GM19463 (cell line): Measurements from ENCODE around the gene PPP2R2C.

Source experiments
- ATAC-seq: cut with Tn5 transposase; IDR thresholded peaks from one replicate; pipeline ENCODE4 v1.9.1; 2021; ENCODE audit warnings: mild to moderate bottlenecking, moderate library complexity; ENCODE audit not compliant: unreplicated experiment

Gene PPP2R2C

DNA sequence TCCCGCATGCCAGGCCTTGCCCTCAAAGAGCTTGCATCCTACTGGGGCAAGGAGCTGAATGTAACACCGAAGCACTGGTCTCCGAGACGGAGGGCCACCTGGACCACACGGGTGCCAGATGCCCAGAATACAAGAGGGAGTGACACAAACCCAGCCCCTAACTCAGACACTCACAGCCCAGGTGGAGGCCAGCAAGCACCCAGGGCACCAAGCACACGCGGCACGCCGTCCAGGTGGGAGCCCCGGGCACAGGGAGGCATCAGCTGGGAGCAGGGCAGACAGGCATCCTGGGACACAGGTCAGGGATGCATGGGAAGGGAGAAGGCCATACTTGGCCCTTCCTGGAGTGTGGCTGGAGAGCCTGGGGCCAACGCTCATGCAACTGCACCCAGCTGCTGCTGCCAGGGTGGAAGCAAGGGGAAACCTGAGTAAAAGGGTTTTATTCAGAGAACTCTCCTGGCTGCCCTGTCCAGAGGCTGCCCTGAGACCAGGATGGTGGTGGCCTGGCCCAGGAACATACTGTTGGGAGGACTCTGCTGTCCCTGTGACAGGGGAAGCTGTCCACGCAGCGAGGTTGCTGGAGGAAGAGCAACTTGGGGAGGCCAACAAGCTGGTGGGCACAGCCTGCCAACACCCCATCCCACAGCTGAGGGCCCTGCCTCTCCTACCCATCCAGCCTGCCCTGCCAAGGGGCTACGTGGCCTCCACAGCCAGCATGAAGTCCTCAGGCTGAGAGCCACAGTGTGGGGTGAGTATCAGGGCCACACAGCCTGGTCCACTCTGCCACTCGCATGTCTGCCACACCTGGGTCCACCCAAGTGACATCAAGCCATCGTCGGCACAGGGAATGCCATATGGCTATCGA is 22.2 kb upstream of the PPP2R2C start:
- no peak for ATAC-seq

DNA sequence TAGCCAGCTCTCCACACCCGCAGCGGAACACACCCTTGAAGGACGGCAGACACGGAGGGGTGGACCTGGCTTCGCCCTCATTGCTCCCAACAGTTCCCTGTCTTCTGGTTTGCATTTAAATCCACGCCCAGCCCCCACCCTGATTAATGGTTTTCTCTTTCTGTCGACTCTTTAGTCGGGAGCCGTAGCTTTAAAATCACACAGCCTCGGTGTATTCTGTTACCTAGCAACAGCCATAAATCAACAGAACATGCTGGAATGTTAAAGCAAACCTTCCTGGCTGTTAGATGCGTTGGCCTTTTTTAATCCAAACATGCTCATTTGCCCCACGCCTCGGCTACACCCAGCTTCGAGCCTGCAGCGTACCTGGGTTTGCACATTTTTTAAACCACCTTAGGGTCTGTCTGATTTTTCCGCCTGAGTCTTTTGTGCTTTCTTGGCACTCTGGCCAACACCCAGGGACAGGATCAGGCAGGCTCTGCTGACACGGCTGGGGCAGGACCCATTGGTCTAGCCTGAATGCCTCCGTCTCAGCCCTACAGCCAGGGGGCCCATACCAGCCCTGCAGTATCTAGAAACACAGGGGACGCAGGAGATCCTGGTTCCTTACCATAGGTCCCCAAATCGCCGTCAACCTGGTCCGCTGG is 21.4 kb upstream of the PPP2R2C start:
- ATAC-seq, result no peak

DNA sequence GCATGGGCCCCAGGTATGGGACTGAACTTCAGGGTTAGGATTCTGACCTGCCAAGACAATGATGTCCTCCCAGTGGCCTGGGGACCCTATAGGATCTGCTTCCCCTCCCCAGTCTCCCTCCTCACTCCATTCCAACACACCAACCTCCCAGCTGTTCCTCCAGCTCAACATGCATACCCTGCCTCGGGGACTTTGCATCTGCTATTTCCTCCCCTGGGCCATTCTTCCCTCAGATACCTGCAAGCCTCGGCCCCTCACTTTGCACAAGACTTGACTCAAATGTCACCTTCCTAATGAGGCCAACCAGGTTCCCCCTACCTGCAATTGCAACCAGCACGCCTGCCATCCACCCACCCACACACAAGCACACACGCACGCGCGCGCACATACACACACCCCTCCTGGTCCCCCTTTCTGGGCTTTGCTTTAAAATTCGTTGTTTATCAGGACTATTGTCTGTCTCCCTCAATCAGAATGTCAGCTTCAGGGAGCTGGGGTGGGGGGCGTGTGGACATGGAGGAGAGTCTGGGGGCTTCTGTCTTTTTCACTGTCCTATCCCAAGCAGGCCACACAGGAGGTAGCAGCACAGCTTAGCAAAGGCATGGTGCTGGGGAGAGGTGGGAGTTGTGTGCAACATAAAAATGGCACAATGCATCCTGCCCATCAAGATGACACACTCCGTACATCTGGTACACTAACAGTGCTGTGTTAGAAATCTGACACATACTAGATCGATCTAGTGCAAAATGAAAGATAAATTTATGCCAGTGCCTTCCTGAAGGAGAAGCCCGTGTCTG is 20.6 kb upstream of the PPP2R2C start:
- no peak for ATAC-seq

DNA sequence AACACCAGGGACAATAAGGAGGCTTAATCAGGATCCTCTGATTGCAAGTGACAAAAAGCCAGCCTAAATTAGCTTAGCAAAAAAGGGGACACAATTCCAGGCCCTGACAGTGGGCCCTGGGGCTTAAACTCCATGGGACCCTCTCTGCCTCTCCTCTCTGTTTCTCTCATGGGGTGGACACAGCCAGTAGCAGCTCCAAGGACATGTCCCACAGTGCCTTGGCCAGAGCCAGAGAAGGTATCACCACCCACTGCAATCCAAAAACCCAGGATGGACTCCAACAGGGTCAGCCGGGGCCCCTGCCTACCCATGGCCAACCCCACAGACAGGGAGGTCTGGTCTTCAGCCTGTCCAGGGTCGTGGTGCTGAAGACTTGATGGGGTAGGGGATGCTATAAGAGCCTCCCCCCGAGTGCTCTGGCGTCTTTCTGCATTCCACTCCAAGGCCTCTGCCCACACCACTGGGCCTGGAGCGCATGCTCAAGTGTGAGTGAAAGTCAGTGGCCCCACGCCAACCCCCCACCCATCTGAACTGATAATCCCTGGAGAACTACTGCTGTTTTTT is 19.7 kb upstream of the PPP2R2C start:
- ATAC-seq, result no peak

DNA sequence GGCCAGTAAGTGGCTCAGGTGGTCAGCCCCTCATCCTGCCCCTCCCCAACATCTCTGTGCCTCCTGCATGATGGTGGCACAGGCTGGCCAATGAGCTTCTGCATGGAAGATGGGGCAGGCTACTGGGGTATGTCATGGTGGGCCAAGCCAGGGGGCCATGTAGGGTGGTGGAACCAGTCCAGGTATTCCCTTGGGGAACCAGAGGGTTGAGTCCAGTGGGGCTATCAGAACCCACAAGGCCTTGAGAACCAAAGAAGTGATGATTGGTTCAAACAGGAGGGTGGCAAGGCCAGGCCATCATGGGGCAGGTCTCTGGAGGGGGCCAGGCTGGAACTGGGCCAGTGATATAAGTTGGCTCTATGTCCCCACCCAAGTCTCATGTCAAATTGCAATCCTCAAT is 18.8 kb upstream of the PPP2R2C start:
- ATAC-seq, result no peak

DNA sequence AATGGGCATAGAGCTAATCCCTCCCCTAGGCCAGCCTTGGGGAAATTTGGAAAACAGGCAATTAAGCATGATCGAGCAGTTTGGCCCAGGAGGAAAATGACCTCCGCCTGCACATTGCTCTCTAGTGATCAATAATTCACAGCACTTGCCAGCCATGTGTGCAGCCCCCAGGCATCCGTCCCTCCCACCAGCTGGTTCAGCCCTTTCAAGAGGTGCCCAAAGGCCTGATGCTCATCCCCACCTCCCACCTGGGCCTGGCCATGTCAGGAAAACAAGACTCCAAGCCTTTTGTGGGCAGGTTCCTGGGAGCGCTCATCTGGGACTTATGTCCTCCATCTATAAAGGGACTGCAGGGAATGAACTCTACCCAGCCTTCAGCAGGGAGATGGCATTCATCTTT is 17.5 kb upstream of the PPP2R2C start:
- no peak for ATAC-seq

DNA sequence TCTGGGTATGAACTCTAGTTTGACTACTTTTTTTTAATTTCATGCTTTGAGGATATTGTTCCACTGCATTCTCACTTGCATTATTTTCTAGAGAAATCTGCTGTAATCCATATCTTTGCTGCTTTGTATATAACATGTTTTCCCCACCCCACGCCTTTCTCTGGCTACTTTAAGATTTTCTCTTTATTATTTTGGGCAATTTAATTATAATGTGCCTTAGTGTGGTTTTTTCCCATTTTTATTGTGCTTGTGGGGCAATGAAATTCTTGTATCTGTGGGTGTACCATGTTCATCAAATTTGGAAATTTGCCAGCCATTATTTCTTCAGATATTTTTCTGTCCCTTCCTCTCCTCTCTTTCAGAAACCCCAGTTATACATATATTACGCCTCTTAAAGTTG is 15.1 kb upstream of the PPP2R2C start:
- no peak for ATAC-seq

DNA sequence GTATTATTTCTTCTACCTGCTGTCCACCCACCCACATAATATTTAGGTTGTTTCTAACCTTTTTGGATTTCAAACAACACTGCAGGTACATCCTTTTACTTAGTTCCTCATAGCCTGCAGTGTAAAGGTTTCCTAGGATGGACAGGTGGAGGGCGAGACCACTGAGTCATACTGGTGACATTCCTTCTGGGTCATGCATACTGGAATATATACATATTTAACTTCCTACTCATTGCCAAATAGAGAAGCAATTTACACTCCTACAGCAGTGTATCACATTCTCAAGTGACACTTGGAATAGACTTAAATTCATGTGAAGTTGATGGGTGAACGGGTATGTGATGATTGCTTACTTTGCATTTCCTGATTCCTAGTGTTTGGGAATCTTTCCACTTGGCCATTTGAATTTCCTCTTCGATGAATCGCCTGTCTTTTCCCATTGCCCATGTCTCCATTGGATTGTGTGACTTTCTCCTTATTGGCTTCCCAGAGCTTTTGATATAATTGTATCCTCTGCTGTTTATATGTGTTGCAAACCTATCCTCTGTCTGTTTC is 8.2 kb upstream of the PPP2R2C start:
- no peak for ATAC-seq

DNA sequence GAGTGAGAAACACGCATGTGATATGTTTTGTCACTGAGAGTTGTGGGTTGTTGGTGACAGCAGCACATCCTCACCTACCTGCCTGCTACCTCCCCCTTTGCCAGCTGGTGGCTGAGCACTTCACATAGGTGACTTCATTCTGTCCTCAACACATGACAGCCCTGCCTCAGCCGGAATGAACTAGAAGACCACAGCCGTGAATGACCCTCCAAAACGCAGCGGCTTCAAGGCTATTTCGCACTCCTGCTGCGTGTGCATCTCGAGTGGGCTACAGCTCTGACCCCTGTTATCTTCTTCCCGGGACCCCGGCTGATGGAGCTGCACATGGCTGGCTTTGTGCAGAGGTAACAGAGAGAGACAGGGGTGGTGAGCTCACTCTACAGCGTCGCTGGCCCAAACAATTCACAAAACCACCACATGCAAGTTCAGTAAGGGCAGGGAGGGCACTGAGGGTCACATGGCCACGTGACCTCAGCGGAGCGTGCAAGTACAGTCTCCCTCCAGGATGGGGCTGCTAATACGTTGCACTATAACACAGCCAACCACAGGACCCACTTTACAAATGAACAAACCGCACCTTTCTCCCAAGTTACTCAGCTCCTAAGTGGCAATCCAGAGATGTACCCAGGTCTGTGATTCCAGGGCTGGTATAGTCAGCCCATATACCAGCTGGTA is 6.3 kb upstream of the PPP2R2C start:
- no peak for ATAC-seq

DNA sequence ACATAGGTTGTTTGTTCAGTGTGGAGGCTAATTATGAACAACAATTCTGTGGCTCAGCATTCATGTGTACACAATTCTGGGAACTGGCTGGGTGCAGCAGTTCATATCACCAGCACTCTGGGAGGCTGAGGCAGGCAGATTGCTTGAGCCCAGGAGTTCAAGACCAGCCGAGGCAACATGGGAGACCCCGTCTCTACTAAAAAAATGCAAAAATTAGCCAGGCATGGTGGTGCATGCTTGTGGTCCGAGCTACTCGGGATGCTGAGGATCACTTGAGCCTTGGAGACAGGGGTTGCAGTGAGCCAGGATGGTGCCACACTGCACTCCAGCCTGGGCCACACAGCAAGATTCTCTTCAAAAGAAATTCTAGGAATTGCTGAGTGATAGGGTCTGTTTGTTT is 4.5 kb upstream of the PPP2R2C start:
- no peak for ATAC-seq

DNA sequence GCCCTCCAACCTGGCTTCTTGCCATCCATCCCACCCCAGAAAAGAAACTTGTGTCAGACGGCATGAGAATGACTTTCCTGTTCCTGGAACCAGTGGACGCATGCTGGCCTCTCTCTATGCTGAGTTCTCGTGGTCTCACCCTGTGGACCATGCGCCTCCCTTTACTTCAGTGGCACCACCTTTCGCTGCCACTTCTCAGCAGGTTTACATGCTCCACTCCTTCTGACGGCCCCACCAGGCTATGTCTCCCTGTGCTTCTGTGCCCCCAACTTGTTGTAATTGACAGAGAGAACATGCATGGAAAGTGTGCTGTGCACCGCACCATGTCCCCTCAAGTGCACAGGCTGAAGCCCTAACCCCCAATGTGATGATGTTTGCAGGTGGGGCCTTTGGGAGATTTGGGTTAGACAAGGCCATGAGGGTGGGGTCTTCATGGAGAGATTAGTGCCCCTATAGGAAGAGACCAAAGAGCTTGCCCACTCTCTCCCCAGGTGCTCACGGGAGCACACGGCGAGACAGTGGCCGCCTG is 3.1 kb upstream of the PPP2R2C start:
- ATAC-seq, result no peak

DNA sequence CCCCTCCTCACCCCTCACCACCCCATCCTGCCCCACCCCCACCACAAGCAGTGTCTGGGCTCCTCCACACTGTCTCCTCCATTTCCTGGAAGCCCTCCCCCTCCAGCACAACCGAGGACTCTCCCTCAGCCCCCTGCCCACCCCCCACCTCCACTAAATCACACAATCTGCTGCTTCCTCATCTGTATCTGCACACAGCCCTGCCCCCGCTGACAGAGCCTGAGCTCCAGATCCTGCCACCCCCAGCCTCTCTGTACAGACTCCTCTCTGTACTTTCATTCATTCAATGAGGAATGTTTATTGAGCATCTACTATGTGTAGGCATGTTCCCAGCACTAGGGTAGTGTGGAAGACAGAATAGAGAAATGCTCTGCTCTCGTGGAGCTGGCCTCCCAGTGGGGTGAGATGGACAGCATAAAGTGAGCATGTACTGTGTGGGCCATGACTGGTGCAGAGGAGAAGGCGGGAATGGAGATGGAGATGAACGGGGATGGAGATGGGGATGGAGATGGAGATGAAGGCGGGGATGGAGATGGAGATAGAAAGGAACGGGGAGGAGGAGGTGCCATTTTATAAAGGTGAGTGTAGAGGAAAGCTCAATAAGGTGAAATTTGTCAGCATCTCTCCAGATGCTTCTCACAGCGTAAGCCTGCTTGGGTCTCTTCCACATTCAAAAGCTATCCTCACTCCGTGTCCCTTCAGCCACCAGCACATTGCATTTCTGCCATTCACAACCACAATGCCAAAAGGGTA is 2.5 kb upstream of the PPP2R2C start:
- no peak for ATAC-seq

DNA sequence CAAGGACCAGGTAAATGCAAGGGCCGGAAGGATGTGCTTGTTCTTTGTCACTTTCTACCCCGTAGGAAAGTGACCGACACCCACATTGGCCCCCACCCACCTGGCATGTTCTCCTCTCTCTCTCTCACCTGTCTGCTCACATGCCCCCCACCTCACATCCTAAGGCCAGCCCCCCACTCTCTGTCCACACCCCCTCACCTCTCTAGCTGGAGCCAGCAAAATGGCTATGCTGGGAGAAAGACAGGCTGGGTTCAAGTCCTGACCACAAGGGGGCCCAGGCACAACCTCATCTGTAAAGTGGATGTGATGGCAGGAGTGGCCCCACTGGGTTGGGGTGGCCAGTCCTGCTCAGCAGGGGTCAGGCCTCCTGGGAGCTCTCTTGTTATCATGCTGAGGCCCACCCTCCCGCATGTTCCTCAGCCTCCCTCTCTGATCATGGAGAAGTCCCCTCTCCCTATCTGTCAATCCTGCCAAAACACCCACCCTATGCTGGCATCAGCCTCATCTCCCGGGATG is 1.7 kb upstream of the PPP2R2C start:
- ATAC-seq, result no peak

DNA sequence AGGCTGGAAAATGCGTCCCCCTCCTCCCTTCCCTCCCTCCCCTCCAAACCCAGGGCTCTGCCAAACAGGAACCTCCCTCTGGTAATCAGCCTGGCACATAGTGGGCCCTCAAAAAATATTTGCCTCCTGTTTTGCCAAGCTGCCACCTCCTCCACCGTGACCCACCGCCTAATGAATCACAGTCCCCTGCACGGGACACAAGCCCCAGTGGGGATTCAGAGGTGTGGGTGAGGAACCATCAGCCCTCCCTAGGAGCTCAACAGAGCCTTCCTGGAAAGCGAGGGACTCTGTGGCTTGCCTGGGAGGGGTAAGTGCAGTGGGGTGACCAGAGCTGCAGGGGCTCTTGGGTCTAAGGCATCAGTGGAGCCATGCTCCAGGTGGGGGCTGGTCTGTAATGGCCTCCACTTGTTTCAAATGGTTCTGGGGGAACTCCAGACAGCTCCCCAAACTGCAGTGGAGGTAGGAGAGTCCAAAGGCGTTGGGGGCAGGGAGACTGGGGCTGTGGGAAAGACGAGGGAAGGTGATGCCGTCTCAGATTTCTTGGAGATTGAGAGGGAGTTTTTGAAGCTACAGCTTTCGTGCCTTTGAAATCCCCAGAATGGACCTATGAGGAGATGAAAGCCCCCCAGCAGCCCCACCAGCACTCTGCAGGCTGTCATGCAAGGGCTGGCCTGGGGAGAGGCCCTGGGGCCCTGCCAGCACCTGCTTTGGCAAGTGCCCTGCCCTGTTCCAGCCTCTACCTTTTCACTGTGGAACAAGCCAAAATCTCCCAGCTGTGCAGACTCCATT is 1.0 kb upstream of the PPP2R2C start:
- no peak for ATAC-seq

DNA sequence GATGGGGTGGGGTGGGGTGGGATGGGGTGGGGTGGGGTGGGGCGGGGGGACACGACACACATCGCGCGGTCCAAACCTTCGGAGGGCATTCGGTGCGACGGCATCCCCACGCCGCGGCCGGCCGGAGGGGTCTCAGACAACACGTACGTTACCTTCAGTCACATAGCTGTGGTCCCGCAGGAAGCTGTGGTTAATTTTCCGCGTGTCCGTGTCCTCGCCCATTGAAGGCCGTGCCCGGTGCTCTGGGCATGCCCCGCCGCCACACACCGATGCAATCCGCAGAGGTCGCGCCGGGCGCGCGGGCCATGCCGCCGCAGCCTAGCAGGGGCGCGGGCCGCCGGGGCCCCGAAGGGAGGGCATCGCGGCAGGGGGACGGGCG is 417 bp downstream of the PPP2R2C start:
- no peak for ATAC-seq

DNA sequence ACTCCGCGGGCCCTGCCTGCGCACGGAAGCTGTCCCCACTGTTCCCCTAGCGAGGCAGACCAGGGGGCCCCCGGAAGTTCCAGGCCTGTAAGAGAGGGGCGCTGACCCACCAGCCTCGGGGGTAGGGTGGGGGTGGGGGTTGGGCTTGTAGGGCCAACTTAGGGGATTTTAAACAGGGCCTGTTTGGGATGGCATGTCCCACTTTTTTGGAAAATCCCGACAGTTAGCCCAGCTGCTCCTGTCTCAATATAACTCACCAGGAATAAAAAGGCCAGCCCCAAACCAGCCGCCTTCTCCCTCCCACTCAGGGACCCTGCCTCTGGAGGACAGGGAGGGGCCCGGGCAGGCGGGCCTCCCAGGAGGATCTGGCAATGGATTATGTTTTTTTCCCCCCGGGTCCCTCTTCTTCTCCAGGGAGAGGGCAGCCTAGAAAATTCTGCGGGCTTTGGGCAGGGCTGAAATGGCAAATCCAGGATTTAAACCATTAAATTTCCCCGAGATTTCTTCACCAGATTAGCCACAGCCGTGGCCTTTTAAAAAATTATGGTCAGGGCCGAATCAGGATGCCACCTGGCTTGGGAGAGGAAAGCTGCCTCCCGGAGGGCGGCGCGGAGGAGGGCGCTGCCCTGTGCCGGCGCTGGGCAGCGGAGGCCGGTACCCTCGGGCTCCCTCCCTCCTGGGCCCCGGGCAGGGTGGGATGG is 957 bp downstream of the PPP2R2C start:
- ATAC-seq, result no peak

DNA sequence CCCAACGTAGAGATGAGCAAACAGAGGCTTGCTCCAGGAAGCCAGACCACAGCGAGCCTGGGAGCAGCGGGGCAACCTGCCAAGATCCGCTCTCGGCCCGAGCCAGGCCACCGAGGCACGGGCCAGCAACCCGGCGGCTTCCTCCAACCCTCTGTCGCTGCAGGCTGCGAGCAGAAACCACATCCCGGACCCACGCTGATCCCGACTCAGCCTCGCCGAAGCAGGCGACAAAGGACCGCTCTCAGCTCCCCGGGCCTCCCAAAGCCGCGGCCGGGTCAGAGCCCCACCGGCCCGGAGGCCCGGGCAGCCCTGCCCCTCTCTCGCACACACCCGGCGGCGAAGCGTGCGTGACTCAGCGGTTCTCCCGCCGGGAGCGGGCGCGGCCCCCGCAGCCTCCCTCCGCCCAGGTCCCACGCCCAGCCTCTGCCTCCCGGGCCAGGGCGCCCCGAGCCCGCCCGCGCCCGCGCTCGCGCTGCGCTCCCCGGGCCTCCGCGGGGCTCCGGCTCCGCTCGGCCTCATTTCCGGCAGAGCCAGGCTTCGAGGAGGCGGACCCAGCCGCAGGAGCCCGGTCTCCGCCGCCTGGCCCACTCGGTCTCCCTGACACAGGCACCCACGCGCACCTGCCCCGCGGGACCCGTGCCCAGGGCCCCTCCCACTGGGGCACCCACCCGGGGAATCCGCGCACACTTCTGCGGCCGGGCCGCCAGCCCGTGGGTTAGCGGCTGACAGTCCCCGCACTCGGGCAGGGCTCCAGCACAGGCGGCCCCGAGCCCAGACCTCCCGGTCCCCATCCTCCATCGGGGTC is 1.7 kb downstream of the PPP2R2C start:
- ATAC-seq, result no peak
